Colonic mucosa (tissue), 4 donors: ENCODE data around the gene BIN1. TPM values are rescaled to one million over a fixed set of nuclear protein-coding genes. Genes with fewer than 3 reads are reported as not detected.

ENCODE experiments used
- DNase-seq: peaks from one replicate; pipeline ENCODE4 v3.0.0-alpha.2; 2020
- H3K27ac ChIP-seq: fragments of 200-600 bp; one replicate; pipeline ENCODE4 v1.8.0; 2021
- H3K27me3 ChIP-seq: fragments of 200-600 bp; one replicate; pipeline ENCODE4 v1.8.0; 2021
- H3K36me3 ChIP-seq: fragments of 200-600 bp; one replicate; pipeline ENCODE4 v1.8.0; 2021
- H3K4me1 ChIP-seq: fragments of 200-600 bp; one replicate; pipeline ENCODE4 v1.8.0; 2021; ENCODE audit warnings: mild to moderate bottlenecking
- H3K4me3 ChIP-seq: fragments of 200-600 bp; one replicate; pipeline ENCODE4 v1.8.0; 2021
- H3K9ac ChIP-seq, 2 donors: one replicate each; pipeline ENCODE4 v1.7.0; 2013; ENCODE audit warnings: control low read depth in 2 of 2, low read depth in 2 of 2, low read length in 2 of 2
- H3K9me3 ChIP-seq: fragments of 200-600 bp; one replicate; pipeline ENCODE4 v1.8.0; 2021
- intact Hi-C: fragments of 100-400 bp; cut with DNase I; formaldehyde crosslinking; loops from one replicate; pipeline ENCODE4 v1.14.1; 2022
- total RNA-seq, 2 donors: library from RNA; stranded (reverse); fragmentation: NEBNext Ultra II Directional in 1 of 2; extraction: Animal tissue kit (Norgen Biotek cat#: 25700) in 1 of 2; gene quantifications; one replicate each; pipeline ENCODE4 v1.2.1, GENCODE V29; 2021
- TF ChIP-seq, protein P1 (sequence below): fragments of 200-600 bp; IDR thresholded peaks from one replicate; pipeline ENCODE4 v1.8.0; 2022; ENCODE audit warnings: antibody characterized with exemption, mild to moderate bottlenecking
- donor health status: healthy.
- donor health status: DM: no; HTN: no; CAD: no.
- donor health status: DM: no; HTN: no; CAD: no.

The BIN1 gene
- total RNA-seq, 2 donors from 2014 or later, result 38.5 to 60.8 TPM

DNA sequence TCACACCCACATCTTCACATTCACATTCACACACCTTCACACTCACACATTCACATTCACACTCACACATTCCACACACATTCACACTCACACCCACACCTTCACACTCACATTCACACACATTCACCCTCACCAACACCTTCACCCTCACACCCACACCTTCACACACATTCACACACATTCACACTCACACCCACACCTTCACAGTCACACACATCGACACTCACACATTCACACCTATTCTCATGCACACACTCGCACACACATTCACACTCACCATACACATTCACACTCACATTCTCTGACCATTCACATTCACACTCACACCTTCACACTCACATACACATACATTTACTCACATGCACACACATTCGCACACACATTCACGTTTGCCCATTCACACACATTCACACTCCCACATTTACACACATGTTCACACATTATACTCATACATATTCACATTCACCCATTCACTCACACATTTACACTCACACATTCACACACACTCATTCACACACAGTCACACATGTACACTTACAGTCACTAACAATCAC is 62.7 kb downstream of the BIN1 start:
- TF ChIP-seq, protein P1, sequence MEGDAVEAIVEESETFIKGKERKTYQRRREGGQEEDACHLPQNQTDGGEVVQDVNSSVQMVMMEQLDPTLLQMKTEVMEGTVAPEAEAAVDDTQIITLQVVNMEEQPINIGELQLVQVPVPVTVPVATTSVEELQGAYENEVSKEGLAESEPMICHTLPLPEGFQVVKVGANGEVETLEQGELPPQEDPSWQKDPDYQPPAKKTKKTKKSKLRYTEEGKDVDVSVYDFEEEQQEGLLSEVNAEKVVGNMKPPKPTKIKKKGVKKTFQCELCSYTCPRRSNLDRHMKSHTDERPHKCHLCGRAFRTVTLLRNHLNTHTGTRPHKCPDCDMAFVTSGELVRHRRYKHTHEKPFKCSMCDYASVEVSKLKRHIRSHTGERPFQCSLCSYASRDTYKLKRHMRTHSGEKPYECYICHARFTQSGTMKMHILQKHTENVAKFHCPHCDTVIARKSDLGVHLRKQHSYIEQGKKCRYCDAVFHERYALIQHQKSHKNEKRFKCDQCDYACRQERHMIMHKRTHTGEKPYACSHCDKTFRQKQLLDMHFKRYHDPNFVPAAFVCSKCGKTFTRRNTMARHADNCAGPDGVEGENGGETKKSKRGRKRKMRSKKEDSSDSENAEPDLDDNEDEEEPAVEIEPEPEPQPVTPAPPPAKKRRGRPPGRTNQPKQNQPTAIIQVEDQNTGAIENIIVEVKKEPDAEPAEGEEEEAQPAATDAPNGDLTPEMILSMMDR, result no peak
- no peaks in the 10 kb centered on the region for H3K4me1 ChIP-seq
- H3K9me3 ChIP-seq, result no peaks in the 10 kb centered on the region
- no peak overlapping the region for H3K4me3 ChIP-seq
- no peaks in the 10 kb centered on the region for H3K27me3 ChIP-seq
- intact Hi-C loops, result no loop called here
- H3K27ac ChIP-seq, result no peak overlapping the region
- no peaks in the 10 kb centered on the region for H3K36me3 ChIP-seq
- no peak for DNase-seq
- H3K9ac ChIP-seq, result no peak overlapping the region

DNA sequence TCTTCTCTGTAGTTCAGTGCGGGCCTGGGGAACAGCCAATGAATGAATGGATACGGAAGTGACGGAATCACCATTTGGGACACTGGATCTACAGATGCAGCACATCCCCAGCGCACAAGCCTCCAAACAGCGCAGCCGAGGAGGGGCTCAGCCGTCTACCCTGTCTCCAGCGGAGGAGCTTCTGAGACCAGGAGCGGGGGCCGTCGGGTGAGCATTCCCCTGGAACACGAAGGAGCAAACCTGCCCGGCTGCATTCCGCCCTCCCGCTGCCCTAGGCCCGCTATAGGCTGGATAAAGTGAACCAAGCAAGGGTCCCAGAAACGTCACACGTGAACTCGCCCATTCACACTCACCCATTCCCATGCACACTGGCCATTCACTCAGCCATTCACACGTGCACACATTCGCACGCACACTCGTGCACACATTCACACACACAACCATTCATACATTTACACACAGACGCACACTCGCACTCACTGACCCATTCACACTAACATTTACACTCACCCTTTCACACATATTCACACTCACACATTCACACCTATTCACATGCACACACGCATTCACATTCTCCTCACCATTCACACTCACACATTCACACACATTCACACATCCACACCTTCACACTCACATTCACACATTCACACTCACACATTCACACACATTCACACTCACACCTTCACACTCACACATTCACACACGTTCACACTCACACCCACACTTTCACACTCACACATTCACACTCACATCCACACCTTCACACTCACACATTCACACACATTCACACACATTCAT is 63.4 kb downstream of the BIN1 start:
- H3K9me3 ChIP-seq, result no peaks in the 10 kb centered on the region
- no peak overlapping the region for H3K4me3 ChIP-seq
- intact Hi-C loops, result no loop called here
- no peak overlapping the region for H3K9ac ChIP-seq
- no peaks in the 10 kb centered on the region for H3K27me3 ChIP-seq
- H3K27ac ChIP-seq, result no peak overlapping the region
- TF ChIP-seq, protein P1, result no peak
- no peaks in the 10 kb centered on the region for H3K4me1 ChIP-seq
- no peak for DNase-seq
- no peaks in the 10 kb centered on the region for H3K36me3 ChIP-seq

- Histone ChIP-seq H3K27ac (no peak overlapping the region), H3K4me1 (no peaks in the 10 kb centered on the region), H3K27me3 (no peaks in the 10 kb centered on the region), H3K9ac (no peak overlapping the region), H3K4me3 (no peak overlapping the region), H3K9me3 (no peaks in the 10 kb centered on the region), H3K36me3 (no peaks in the 10 kb centered on the region)
- intact Hi-C loops, result no loop called here
- TF ChIP-seq, protein P1, result no peak
- no peak for DNase-seq
Observed at GRCh38 chr2:127041259-127041970, 65.5 kb downstream of the BIN1 start.

GRCh38 chr2:127040169-127040568 is 66.8 kb downstream of the BIN1 start:
- Histone ChIP-seq H3K27ac (no peak overlapping the region), H3K9me3 (no peaks in the 10 kb centered on the region), H3K4me1 (no peaks in the 10 kb centered on the region), H3K27me3 (no peaks in the 10 kb centered on the region), H3K36me3 (no peaks in the 10 kb centered on the region), H3K9ac (no peak overlapping the region), H3K4me3 (no peak overlapping the region)
- DNase-seq, result no peak
- intact Hi-C loops, result no loop called here
- TF ChIP-seq, protein P1, result no peak

GRCh38 chr2:127039387-127040031 is 67.4 kb downstream of the BIN1 start:
- intact Hi-C loops, result no loop called here
- Histone ChIP-seq H3K27ac (no peak overlapping the region), H3K9ac (no peak overlapping the region), H3K27me3 (no peaks in the 10 kb centered on the region), H3K4me3 (no peak overlapping the region), H3K9me3 (no peaks in the 10 kb centered on the region), H3K4me1 (no peaks in the 10 kb centered on the region), H3K36me3 (no peaks in the 10 kb centered on the region)
- TF ChIP-seq, protein P1, result no peak
- DNase-seq, result no peak
